Ascending aorta (tissue), 2 donors: ENCODE results near the gene H6PD. TPM values are rescaled to one million over a fixed set of nuclear protein-coding genes. Genes with fewer than 3 reads are reported as not detected.

Source experiments
- DNase-seq, 2 donors: peaks; one replicate each; pipeline ENCODE4 v3.0.0-alpha.2; 2019; ENCODE audit warnings: low spot score in 2 of 2
- H3K27ac ChIP-seq, 2 donors: fragments of 200-600 bp; sonication (generic); one replicate each; pipeline ENCODE4 v1.5.1; 2016 to 2017; ENCODE audit warnings: mild to moderate bottlenecking in 1 of 2
- H3K27me3 ChIP-seq: fragments of 200-600 bp; sonication (generic); one replicate; pipeline ENCODE4 v1.5.1; 2017
- H3K36me3 ChIP-seq, 2 donors: fragments of 200-600 bp; sonication (generic); one replicate each; pipeline ENCODE4 v1.5.1; 2016
- H3K4me1 ChIP-seq, 2 donors: fragments of 200-600 bp; sonication (generic); one replicate each; pipeline ENCODE4 v1.5.1; 2016 to 2017; ENCODE audit warnings: mild to moderate bottlenecking in 1 of 2
- H3K4me3 ChIP-seq, 2 donors: fragments of 200-600 bp; sonication (generic); one replicate each; pipeline ENCODE4 v1.5.1; 2016 to 2017; ENCODE audit warnings: mild to moderate bottlenecking in 1 of 2
- H3K9me3 ChIP-seq, 2 donors: fragments of 200-600 bp; sonication (generic); one replicate each; pipeline ENCODE4 v1.5.1; 2016
- intact Hi-C: fragments of 100-400 bp; cut with DNase I; formaldehyde crosslinking; loops from one replicate; pipeline ENCODE4 v1.15.1; 2023
- total RNA-seq: library from RNA; depleted of rRNA; stranded (reverse); fragments of >200 nt; gene quantifications from one replicate; pipeline ENCODE4 v1.1.0, GENCODE V29; 2016
- TF ChIP-seq, protein P1 (sequence below), 3 experiments: fragments of 200-600 bp in 2 of 3; fragments of 450-650 bp in 1 of 3; sonication (generic) in 2 of 3; IDR thresholded peaks; one replicate each; pipeline ENCODE4 v1.5.1; 2016 to 2019; ENCODE audit warnings: antibody characterized with exemption in 3 of 3, mild to moderate bottlenecking in 1 of 3, moderate library complexity in 1 of 3

H6PD gene
- total RNA-seq, 1 donor from 2014 or later = 56.8 TPM

- Histone ChIP-seq H3K9me3 (no peaks in the 10 kb centered on the region), H3K4me1 (peaks cover 0 to 28% of the 10 kb centered on the region in 2 donors), H3K36me3 (no peaks in the 10 kb centered on the region), H3K4me3 (no peak overlapping the region), H3K27ac (peak overlapping the region; percentile 93 to 97), H3K27me3 (no peaks in the 10 kb centered on the region)
- TF ChIP-seq, protein P1, sequence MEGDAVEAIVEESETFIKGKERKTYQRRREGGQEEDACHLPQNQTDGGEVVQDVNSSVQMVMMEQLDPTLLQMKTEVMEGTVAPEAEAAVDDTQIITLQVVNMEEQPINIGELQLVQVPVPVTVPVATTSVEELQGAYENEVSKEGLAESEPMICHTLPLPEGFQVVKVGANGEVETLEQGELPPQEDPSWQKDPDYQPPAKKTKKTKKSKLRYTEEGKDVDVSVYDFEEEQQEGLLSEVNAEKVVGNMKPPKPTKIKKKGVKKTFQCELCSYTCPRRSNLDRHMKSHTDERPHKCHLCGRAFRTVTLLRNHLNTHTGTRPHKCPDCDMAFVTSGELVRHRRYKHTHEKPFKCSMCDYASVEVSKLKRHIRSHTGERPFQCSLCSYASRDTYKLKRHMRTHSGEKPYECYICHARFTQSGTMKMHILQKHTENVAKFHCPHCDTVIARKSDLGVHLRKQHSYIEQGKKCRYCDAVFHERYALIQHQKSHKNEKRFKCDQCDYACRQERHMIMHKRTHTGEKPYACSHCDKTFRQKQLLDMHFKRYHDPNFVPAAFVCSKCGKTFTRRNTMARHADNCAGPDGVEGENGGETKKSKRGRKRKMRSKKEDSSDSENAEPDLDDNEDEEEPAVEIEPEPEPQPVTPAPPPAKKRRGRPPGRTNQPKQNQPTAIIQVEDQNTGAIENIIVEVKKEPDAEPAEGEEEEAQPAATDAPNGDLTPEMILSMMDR (IDR thresholded peaks at IDR 0.05) = no peak
- intact Hi-C loops = loop anchor here (2.0 to 5.0 kb wide), 3 partner anchors 49 to 145 kb away; partner anchors contain the start of gene GPR157
- DNase-seq = no peak
Measured at GRCh38 chr1:9231648-9232332, 2.8 kb upstream of the H6PD start.

DNA sequence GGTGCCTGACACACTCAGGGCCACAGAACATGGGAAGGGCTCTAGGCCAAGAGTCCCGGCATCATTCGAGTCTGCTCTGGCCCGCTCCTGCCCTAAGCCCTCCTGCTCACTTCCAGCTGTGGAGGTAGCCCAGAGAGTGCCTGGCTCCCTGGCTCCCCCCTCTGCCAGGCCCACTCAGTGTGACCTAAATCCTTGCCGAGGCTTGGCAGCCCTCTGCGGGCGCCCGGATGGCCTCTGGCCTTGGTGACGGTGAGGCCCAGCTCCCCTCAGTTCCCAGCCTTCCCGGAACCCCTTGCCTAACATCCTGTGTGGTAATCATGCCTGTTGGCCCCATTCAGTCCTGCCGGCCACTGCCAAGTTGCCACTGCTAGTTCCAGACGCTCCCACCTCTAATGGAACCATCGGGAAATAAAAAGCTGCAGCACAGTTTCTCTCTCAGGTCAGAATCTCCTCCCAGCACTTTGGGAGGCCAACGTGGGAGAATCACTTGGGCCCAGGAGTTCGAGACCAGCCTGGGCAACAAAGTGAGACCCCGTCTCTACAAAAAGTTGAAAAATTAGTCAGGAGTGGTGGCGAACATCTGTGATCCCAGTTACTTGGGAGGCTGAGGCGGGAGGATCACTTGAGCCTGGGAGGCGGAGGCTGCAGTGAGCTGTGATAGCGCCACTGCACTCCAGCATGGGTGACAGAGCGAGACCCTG, 1.2 kb upstream of the H6PD start:
- Histone ChIP-seq H3K4me3 (no peak overlapping the region), H3K9me3 (no peaks in the 10 kb centered on the region), H3K36me3 (no peaks in the 10 kb centered on the region), H3K27ac (peak overlapping the region; percentile 93 to 97), H3K27me3 (no peaks in the 10 kb centered on the region), H3K4me1 (peaks cover 0 to 37% of the 10 kb centered on the region in 2 donors)
- intact Hi-C loops = loop anchor here (2.0 to 5.0 kb wide), 3 partner anchors 51 to 143 kb away; partner anchors contain the start of gene GPR157
- peak; percentile 67 to 97 for DNase-seq
- TF ChIP-seq, protein P1 (IDR thresholded peaks at IDR 0.05) = peak in 1 of 3 experiments; percentile 24

GRCh38 chr1:9233942-9234222, 692 bp upstream of the H6PD start:
- intact Hi-C loops = loop anchor here (2.0 to 5.0 kb wide), 3 partner anchors 52 to 143 kb away; partner anchors contain the start of gene GPR157
- Histone ChIP-seq H3K4me1 (peaks cover 4 to 40% of the 10 kb centered on the region in 2 donors), H3K4me3 (peak overlapping the region; percentile 68 to 73), H3K27me3 (no peaks in the 10 kb centered on the region), H3K27ac (peak overlapping the region; percentile 93 to 97), H3K9me3 (no peaks in the 10 kb centered on the region), H3K36me3 (no peaks in the 10 kb centered on the region)
- TF ChIP-seq, protein P1 (IDR thresholded peaks at IDR 0.05) = no peak
- DNase-seq = no peak

- H3K4me3 ChIP-seq = peak overlapping the region; percentile 68 to 73
- H3K9me3 ChIP-seq = no peaks in the 10 kb centered on the region
- no peaks in the 10 kb centered on the region for H3K27me3 ChIP-seq
- intact Hi-C loops = loop anchor here (5.0 kb wide), 1 partner anchor 57 kb away; the partner anchor contains the start of gene SPSB1
- peak overlapping the region; percentile 93 to 97 for H3K27ac ChIP-seq
- H3K36me3 ChIP-seq = no peaks in the 10 kb centered on the region
- peaks cover 8 to 52% of the 10 kb centered on the region in 2 donors for H3K4me1 ChIP-seq
- TF ChIP-seq, protein P1 (IDR thresholded peaks at IDR 0.05) = no peak
- DNase-seq = peak in 1 of 2 donors; percentile 76
Measured at GRCh38 chr1:9235096-9235459, 504 bp downstream of the H6PD start.

GRCh38 chr1:9235560-9235959, 986 bp downstream of the H6PD start:
- Histone ChIP-seq H3K36me3 (no peaks in the 10 kb centered on the region), H3K4me3 (peak overlapping the region; percentile 68 to 73), H3K27ac (peak overlapping the region; percentile 93 to 97), H3K27me3 (no peaks in the 10 kb centered on the region), H3K9me3 (no peaks in the 10 kb centered on the region), H3K4me1 (peaks cover 8 to 57% of the 10 kb centered on the region in 2 donors)
- TF ChIP-seq, protein P1 (IDR thresholded peaks at IDR 0.05) = no peak
- DNase-seq = no peak
- intact Hi-C loops = loop anchor here (5.0 kb wide), 1 partner anchor 57 kb away; the partner anchor contains the start of gene SPSB1
